Measurements from ENCODE around the gene FSTL5. TPM values are rescaled to one million over a fixed set of nuclear protein-coding genes. Genes with fewer than 3 reads are reported as not detected.

Gene FSTL5
- total RNA-seq, 4 donors from 2014 or later: 0.33 to 1.1 TPM; not detected in 2

DNA sequence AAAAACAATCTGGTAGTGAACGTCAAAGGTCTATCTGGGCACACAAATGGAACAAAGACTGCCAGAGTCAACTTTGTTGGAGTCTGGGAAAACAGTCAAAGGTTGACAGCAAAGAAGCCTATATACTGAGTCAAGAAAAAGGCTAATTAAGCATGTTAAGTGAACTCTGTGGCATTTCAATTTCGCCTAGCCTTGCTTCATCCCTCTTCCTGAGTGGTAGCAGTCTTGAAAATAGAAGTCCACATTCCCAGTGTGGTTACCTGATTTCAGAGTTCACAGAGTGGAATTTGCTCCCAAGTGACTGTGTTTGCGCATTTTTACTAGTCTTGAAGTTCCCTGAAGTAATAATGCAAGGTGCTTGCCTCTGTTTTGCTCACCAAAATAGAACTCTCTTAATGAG lies 760.0 kb downstream of the FSTL5 start:
- no peak overlapping the region for H3K4me3 ChIP-seq (replicated peaks in 1 of 3)
- H3K36me3 ChIP-seq: no peaks in the 10 kb centered on the region
- H3K4me1 ChIP-seq: no peaks in the 10 kb centered on the region
- H3K27me3 ChIP-seq: no peaks in the 10 kb centered on the region
- TF ChIP-seq POLR2A (IDR thresholded peaks at IDR 0.05): no peak
- TF ChIP-seq CTCF (IDR thresholded peaks at IDR 0.05): no peak
- no peaks in the 10 kb centered on the region for H3K9me3 ChIP-seq
- intact Hi-C loops (cut with DNase I): no loop called here
- no peak overlapping the region for H3K27ac ChIP-seq
- no peak for DNase-seq
- WGBS, 2 donors: 80% methylated on average over 3 of the region's 3 CpGs

DNA sequence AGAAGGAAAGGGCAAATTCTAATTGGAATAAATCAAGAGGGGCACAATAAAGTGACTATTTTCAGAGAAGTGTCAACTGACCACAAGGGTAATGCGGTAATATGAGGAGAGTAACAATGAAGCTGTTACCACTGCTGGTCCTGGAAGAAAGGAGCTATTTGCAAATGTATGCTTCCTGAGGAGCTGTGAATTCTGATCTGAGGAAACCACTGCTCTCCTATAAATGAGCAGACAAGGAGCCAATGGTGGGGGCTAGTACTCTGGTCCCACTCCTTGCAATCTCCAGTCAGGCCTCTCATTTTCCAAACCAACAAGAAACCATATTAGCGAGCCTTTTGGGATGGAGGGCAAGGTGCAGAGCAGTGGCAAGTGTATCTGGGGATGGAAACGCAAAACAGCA lies 770.2 kb downstream of the FSTL5 start:
- H3K27ac ChIP-seq: no peak overlapping the region
- WGBS, 2 donors: 64 to 79% methylated on average over 3 of the region's 3 CpGs
- no peaks in the 10 kb centered on the region for H3K36me3 ChIP-seq
- H3K4me3 ChIP-seq (replicated peaks in 1 of 3): no peak overlapping the region
- no peak for TF ChIP-seq CTCF (IDR thresholded peaks at IDR 0.05)
- no peak for TF ChIP-seq POLR2A (IDR thresholded peaks at IDR 0.05)
- H3K27me3 ChIP-seq: no peaks in the 10 kb centered on the region
- DNase-seq: no peak
- intact Hi-C loops (cut with DNase I): no loop called here
- H3K4me1 ChIP-seq: no peaks in the 10 kb centered on the region
- H3K9me3 ChIP-seq: no peaks in the 10 kb centered on the region

- WGBS, 2 donors: 88 to 94% methylated on average over 6 of the region's 6 CpGs
Measured at GRCh38 chr4:161382655-161383054, 781.1 kb downstream of the FSTL5 start.

DNA sequence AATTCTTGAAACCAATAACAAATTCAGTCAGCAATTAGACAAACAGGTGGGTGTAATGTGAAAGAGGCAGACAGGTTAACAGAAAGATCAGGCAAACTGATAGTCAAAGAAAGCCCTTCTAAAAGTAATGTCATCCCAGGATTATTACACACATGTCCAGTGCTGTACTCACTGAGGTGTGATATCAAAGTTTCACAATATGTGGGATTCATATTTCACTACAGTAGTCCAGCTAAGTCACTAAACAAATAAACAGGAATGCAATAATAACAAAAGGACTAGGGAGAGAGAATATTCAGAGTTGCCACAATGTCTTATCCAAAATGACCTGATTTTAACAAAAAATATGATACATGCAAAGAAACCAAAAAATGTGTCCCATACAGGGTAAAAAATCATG lies 787.5 kb downstream of the FSTL5 start:
- Histone ChIP-seq H3K36me3 (no peaks in the 10 kb centered on the region), H3K9me3 (no peaks in the 10 kb centered on the region), H3K27ac (no peak overlapping the region), H3K4me1 (no peaks in the 10 kb centered on the region), H3K27me3 (no peaks in the 10 kb centered on the region), H3K4me3 (replicated peaks in 1 of 3) (no peak overlapping the region)
- intact Hi-C loops (cut with DNase I): no loop called here
- DNase-seq: no peak
- no peak for TF ChIP-seq POLR2A (IDR thresholded peaks at IDR 0.05)
- no peak for TF ChIP-seq CTCF (IDR thresholded peaks at IDR 0.05)

More at GRCh38 chr4:161382655-161383054, 781.1 kb downstream of the FSTL5 start:
- H3K36me3 ChIP-seq: no peaks in the 10 kb centered on the region
- H3K27ac ChIP-seq: no peak overlapping the region
- intact Hi-C loops (cut with DNase I): no loop called here
- no peak for DNase-seq
- H3K4me1 ChIP-seq: no peaks in the 10 kb centered on the region
- no peaks in the 10 kb centered on the region for H3K9me3 ChIP-seq
- no peak for TF ChIP-seq CTCF (IDR thresholded peaks at IDR 0.05)
- no peak overlapping the region for H3K4me3 ChIP-seq (replicated peaks in 1 of 3)
- no peaks in the 10 kb centered on the region for H3K27me3 ChIP-seq

DNA sequence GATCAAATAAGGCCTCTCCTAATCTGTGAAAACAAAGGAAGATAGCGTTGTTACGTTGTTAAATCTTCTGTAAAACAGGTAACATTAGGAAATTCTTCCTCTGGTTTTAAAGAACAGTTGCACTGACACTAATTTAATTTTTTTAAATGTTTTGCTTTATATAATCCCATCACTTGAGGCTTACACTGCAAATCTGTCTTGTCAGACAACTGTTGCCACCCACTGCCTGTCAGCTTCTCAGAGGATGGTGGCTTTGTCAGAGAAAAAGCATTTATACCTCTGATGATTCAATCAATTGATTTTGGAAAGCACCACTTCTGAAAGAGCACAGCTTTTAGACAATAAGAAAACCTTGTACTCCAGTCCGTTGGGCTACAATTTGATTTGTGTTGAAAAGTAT lies 799.1 kb downstream of the FSTL5 start:
- Histone ChIP-seq H3K27ac (no peak overlapping the region), H3K27me3 (no peaks in the 10 kb centered on the region), H3K4me3 (replicated peaks in 1 of 3) (no peak overlapping the region), H3K4me1 (no peaks in the 10 kb centered on the region), H3K9me3 (no peaks in the 10 kb centered on the region), H3K36me3 (no peaks in the 10 kb centered on the region)
- DNase-seq: no peak
- TF ChIP-seq POLR2A (IDR thresholded peaks at IDR 0.05): no peak
- no peak for TF ChIP-seq CTCF (IDR thresholded peaks at IDR 0.05)
- 63 to 76% methylated on average over 3 of the region's 3 CpGs for WGBS, 2 donors
- intact Hi-C loops (cut with DNase I): no loop called here
